Vein endothelial cell (primary cell): ENCODE results near the gene NLRP13. TPM values are rescaled to one million over a fixed set of nuclear protein-coding genes. Genes with fewer than 3 reads are reported as not detected.

Experiments
- total RNA-seq: library from RNA; depleted of rRNA; stranded (reverse); fragments of >200 nt; gene quantifications from 2 replicates; pipeline ENCODE4 v1.2.3, GENCODE V29; 2012

NLRP13 gene, protein sequence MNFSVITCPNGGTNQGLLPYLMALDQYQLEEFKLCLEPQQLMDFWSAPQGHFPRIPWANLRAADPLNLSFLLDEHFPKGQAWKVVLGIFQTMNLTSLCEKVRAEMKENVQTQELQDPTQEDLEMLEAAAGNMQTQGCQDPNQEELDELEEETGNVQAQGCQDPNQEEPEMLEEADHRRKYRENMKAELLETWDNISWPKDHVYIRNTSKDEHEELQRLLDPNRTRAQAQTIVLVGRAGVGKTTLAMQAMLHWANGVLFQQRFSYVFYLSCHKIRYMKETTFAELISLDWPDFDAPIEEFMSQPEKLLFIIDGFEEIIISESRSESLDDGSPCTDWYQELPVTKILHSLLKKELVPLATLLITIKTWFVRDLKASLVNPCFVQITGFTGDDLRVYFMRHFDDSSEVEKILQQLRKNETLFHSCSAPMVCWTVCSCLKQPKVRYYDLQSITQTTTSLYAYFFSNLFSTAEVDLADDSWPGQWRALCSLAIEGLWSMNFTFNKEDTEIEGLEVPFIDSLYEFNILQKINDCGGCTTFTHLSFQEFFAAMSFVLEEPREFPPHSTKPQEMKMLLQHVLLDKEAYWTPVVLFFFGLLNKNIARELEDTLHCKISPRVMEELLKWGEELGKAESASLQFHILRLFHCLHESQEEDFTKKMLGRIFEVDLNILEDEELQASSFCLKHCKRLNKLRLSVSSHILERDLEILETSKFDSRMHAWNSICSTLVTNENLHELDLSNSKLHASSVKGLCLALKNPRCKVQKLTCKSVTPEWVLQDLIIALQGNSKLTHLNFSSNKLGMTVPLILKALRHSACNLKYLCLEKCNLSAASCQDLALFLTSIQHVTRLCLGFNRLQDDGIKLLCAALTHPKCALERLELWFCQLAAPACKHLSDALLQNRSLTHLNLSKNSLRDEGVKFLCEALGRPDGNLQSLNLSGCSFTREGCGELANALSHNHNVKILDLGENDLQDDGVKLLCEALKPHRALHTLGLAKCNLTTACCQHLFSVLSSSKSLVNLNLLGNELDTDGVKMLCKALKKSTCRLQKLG
- total RNA-seq: not detected in 2 replicates

DNA sequence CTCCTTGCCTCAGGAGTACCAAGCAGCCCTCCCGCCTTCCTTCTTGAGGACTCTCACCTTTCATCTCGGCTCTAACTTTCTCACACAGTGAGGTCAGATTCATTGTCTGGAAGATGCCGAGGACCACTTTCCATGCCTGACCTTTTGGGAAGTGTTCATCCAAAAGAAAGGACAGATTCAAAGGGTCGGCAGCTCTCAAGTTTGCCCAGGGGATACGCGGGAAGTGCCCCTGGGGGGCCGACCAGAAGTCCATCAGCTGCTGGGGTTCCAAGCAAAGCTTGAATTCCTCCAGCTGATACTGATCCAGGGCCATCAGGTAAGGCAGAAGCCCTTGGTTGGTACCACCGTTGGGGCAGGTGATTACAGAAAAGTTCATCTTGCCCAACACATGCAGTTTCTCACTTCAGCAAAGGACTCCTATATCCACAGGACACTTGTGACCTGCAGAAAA lies at the start of gene NLRP13:
Gene NLRP13 (minus strand): TSS at position 401 of the 451 bp plus-strand sequence. CDS start 25 bp downstream, at position 376.

DNA sequence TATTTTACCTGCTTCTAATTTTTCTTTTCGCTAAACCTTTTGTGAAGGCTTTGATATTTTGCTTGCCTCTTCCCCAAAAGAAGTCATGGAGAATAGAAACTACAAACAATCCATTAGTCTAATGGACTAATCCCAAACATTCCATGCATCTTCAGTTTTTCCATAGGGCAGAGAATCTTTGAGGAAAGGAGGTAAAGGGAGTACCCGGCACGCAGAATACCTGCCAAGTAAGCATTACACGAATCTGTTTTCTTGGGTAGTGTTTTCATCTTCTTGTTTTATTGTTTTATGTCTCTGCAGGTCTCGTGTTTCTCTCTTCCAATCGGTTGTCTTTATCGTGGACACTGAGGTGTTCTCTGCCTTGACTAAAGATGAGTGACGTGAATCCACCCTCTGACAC lies 15.4 kb upstream of the NLRP13 start, which contains the start of gene NLRP8:
Gene NLRP8 (plus strand): TSS at position 301 of the 400 bp plus-strand sequence.

Other genes with a start within 250 kb of the NLRP13 start
- not detected in 2 replicates for gene NLRP9, start 193.9 kb downstream of the NLRP13 start, total RNA-seq
- 2.3 TPM in 1 of 2 replicates, not detected in the other for gene RFPL4A, start 173.2 kb downstream of the NLRP13 start, total RNA-seq
- 0.33 TPM in 1 of 2 replicates, not detected in the other for gene RFPL4AL1, start 163.2 kb downstream of the NLRP13 start, total RNA-seq
- under 0.01 TPM in 1 of 2 replicates, not detected in the other for gene NLRP11, start 100.3 kb downstream of the NLRP13 start, total RNA-seq
- not detected in 2 replicates for gene NLRP4, start 95.8 kb downstream of the NLRP13 start, total RNA-seq
- gene NLRP8, start 15.5 kb upstream of the NLRP13 start, total RNA-seq: not detected in 2 replicates
- gene NLRP5, start 54.4 kb upstream of the NLRP13 start, total RNA-seq: not detected in 2 replicates
- 25.2 and 39.5 TPM in 2 replicates for gene ZNF787, start 189.0 kb upstream of the NLRP13 start, total RNA-seq
- gene ZNF444, start 209.0 kb upstream of the NLRP13 start, total RNA-seq: 13.1 and 24.8 TPM in 2 replicates
- not detected in 2 replicates for gene GALP, start 243.7 kb upstream of the NLRP13 start, total RNA-seq